HCT116 (cell line): ENCODE results near the gene IQUB.

Experiments used
- CTCF ChIP-seq, 3 experiments: fragments of 200-600 bp in 1 of 3; sonication (generic) in 1 of 3; IDR thresholded peaks in 2 of 3; conservative IDR thresholded peaks in 1 of 3; 2 replicates each; pipeline ENCODE4 v1.5.1; 2012 to 2017; ENCODE audit warnings: low read depth in 2 of 3, low read length in 2 of 3, antibody characterized with exemption in 1 of 3, borderline replicate concordance in 1 of 3, control low read depth in 1 of 3, mild to moderate bottlenecking in 1 of 3, mixed read lengths in 1 of 3, mixed run types in 1 of 3, moderate library complexity in 1 of 3; ENCODE audit not compliant: insufficient read depth in 1 of 3
- EZH2 ChIP-seq: fragments of 200-600 bp; sonication (generic); IDR thresholded peaks from 2 replicates; pipeline ENCODE4 v1.6.1; 2017; ENCODE audit warnings: antibody characterized with exemption, mixed run types
- EZH2phosphoT487 ChIP-seq: fragments of 200-600 bp; IDR thresholded peaks from 2 replicates; pipeline ENCODE4 v1.6.1; 2018; ENCODE audit warnings: antibody characterized with exemption, borderline replicate concordance
- FOSL1 ChIP-seq: IDR thresholded peaks from 2 replicates; pipeline ENCODE4 v1.6.1; 2012; ENCODE audit warnings: low read depth
- MAX ChIP-seq: IDR thresholded peaks from 2 replicates; pipeline ENCODE4 v1.6.1; 2012
- POLR2A ChIP-seq: IDR thresholded peaks from 2 replicates; pipeline ENCODE4 v1.7.0; 2011; ENCODE audit warnings: borderline replicate concordance; ENCODE audit not compliant: insufficient read depth, insufficient read length; ENCODE audit errors: extremely low read depth
- POLR2AphosphoS5 ChIP-seq: IDR thresholded peaks from 2 replicates; pipeline ENCODE4 v1.6.1; 2011; ENCODE audit warnings: mild to moderate bottlenecking, low read depth, low read length, moderate library complexity
- REST ChIP-seq: IDR thresholded peaks from 2 replicates; pipeline ENCODE4 v1.6.1; 2012; ENCODE audit warnings: low read depth

- TF ChIP-seq FOSL1 (no peak), REST (no peak), CTCF (IDR thresholded peaks at IDR 0.05 in 2 of 3, conservative IDR thresholded peaks at IDR 0.05 in 1 of 3; ENCODE audit: borderline replicate concordance in 1 of 3, insufficient read depth in 1 of 3, low read depth in 2 of 3, low read length in 2 of 3) (no peak), MAX (no peak), POLR2A (no peak), EZH2 (no peak), POLR2AphosphoS5 (no peak), EZH2phosphoT487 (no peak)
Observed at GRCh38 chr7:123505221-123505620, 29.2 kb downstream of the IQUB start.
